HG03196 (cell line): ENCODE results near the gene IFT22.
"Not testable (repeated sequence)": the region's sequence is repeated elsewhere in the genome, so short reads cannot be mapped to it uniquely, and the experiment has no call there.

Experiments
- ATAC-seq: cut with Tn5 transposase; IDR thresholded peaks from one replicate; pipeline ENCODE4 v1.9.1; 2021; ENCODE audit not compliant: unreplicated experiment

Gene IFT22

GRCh38 chr7:101315336-101315735 is 6.3 kb downstream of the IFT22 start:
- ATAC-seq, result no peak

GRCh38 chr7:101308245-101309085 is 13.1 kb downstream of the IFT22 start:
- ATAC-seq, result no peak

- ATAC-seq, result no peak
These were observed 15.3 kb downstream of the IFT22 start for GRCh38 chr7:101306307-101306706.

- ATAC-seq, result no peak
These were observed 18.4 kb downstream of the IFT22 start for GRCh38 chr7:101303102-101303701.

GRCh38 chr7:101302641-101303101 is 18.9 kb downstream of the IFT22 start:
- no peak for ATAC-seq

GRCh38 chr7:101300465-101301376 is 20.9 kb downstream of the IFT22 start:
- ATAC-seq, result no peak

GRCh38 chr7:101299511-101300464 is 21.8 kb downstream of the IFT22 start:
- no peak for ATAC-seq

DNA sequence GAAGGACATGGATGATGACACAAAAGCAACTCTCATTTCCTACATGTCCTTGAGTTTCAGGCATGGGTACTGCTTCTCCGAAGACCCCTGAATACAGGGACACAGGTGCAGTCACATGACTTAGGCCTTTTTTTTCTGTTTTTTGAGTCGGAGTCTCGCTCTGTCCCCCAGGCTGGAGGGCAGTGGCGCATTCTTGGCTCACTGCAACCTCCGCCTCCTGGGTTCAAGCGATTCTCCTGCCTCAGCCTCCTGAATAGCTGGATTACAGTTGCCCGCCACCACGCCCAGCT is 26.8 kb downstream of the IFT22 start:
- no peak for ATAC-seq

GRCh38 chr7:101294039-101294831 is 27.4 kb downstream of the IFT22 start:
- ATAC-seq, result no peak

- not testable (repeated sequence) for ATAC-seq
These were observed 28.3 kb downstream of the IFT22 start for GRCh38 chr7:101293069-101294021.

DNA sequence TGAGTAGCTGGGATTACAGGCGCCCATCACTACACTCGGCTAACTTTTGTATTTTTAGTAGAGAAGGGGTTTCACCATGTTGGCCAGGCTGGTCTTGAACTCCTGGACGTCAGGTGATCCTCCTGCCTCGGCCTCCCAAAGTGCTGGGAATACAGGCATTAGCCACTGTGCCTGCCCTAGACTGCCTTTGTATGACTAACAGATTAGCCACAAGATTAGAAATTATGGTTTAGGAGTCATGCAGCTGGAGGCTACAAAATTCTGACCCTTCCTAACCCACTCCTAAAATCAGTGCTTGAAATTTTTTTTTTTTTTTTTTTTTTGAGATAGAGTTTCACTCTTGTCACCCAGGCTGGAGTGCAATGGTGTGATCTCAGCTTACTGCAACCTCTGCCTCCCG is 29.0 kb downstream of the IFT22 start:
- ATAC-seq, result not testable (repeated sequence)

DNA sequence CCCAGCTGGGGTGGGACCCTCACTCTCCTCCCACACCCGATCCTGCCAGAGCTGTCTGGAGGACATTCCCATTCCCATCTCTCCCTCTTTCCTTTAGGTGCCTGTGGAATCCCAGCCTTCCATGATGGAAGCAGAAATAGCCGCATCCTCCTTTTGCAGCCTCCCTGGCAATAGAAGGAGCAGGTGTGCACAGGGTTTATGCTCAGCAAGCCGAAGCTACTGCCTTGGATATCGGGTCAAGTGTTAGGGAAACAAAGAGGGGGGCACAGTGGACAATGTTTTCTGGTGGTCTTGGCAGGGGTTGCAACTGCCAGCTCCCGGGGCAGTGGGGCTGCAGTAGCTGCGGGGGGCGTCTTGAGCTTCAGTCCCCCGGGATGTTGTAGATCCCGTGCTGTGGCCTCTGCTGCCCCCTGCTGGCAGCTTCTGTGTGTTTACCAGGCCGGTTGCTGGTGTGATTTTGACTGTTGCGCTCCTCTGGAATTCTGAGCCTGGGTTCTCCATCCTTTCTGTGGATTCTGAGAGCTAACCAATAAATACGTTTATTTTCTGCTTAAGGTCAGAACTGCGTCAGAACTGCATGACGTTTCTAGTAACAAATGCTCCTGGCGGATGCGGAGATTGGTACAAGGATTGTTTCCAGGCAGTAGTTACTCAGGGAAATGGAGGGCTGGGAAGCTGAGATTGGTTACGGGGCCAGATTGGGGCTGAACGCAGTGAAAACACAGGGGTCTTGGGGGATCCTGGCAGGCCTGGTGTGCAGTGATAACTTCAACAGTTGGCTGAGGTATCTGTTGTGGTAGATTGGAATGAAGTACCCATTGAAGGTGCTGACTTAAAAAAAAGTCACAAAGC is 31.2 kb downstream of the IFT22 start:
- not testable (repeated sequence) for ATAC-seq

DNA sequence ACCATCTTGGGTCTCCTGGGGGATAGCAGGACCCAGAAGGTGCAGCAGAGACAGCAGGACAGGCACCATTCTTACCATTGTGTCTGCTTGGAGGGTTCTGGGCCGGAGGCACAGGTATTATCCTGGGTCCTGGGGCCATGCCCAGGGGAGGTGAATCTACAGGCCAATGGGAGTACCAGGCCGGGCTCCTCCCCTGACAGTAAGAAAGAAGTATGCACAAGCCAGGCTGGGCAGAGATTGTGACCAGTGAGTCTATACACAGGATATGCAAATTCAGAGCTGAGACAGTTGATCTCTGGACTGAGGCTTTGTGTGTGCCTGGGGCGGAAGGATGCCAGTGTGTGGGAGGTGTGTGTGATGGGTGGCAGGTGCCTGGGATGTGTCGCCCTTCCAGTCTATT is 31.9 kb downstream of the IFT22 start:
- ATAC-seq, result peak; percentile 72

DNA sequence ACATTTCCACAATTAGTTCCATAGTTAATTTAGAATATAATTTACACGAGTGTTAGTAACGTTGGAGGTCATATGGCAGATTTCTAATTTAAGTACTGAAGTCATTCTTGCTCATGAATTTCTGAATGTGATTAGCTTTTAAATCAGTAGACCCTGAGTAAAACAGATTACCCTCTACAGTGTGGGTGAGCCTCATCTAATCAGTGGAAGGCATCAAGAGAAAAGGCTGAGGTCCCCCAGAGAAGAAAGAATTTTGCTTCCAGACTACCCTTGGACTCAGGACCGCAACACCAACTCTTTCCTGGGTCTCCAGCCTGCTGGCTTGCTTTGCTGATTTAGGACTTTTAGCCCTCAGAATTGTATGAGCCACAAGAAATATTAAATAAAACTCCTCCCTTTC is 33.2 kb downstream of the IFT22 start:
- no peak for ATAC-seq

DNA sequence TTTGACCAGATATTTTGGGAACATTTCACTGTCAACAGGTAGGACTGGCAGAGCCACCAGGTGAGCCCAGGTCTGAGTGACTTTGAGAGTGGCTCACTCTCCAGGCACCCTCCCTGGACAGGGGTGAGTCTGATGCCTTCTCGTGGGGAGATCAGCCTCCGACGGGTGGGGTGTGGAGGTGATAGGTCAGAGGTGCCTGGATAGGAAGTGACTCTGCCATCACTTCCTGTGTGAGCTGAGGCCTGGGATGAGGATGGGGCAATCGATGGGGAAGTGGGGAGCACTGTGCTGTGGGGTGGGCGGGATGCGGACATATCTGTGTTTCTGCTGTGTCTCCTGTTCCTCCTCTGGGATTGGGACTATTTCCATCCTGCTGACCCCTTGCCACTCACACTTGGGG is 34.6 kb downstream of the IFT22 start:
- no peak for ATAC-seq

GRCh38 chr7:101285880-101286279 is 35.7 kb downstream of the IFT22 start:
- ATAC-seq, result not testable (repeated sequence)

GRCh38 chr7:101285171-101285570 is 36.4 kb downstream of the IFT22 start:
- ATAC-seq, result no peak

- ATAC-seq, result not testable (repeated sequence)
These were observed 40.7 kb downstream of the IFT22 start for GRCh38 chr7:101280912-101281311.
